NK-92 (cell line): Measurements from ENCODE around the gene ACACA.

Experiments
- DNase-seq: peaks from one replicate; lab custom pipeline; 2025; ENCODE audit not compliant: unreplicated experiment; lab: John Stamatoyannopoulos, UW

The ACACA gene

DNA sequence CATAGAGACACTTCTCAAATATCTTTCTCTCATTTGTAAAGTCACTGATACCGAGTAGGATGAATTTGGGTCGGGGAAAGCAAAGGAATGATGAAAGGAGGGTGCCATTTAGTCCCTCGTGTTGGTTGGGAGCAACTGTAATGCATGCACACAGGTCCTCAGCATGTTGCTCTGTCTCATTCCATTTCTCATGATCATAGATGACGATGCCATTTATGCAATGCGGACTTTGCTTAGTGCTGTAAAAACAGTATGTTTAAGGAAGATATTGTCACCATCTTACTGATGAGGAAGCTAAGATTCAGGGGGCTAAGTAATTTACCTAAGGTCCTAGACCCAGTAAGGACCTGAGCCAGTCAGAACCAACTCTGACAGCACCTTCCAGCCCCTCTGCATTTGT is 357.8 kb downstream of the ACACA start:
- no peak for DNase-seq

- DNase-seq, result no peak
Observed at GRCh38 chr17:37047631-37048104, 359.0 kb downstream of the ACACA start.

DNA sequence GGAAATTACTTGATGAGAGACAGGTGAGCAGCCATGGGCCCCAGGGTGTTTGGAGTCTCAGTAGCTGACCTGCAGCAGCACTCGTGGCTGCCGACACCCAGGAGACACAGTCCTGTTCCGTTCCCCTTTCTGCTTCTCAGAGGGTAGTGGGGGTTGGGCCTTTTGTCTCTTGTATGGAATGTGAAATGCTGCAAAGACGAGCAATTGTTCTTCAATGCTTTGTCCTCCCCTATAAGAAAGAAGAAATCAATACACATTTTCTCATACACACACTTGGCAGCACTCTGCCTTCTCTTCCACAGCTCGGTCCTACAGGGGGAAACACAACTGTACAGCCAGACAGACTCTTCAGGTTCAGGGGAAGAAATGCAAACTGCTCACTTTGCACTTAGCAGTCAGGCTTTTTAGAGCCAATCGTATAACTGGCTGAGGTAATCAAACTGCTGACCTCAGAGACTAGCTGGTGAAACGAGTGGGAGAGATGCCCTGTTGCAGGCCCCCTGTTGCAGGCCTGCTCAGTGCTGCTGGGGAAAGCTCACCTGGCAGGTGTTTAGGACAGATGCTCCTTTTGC is 361.2 kb downstream of the ACACA start:
- DNase-seq, result no peak

DNA sequence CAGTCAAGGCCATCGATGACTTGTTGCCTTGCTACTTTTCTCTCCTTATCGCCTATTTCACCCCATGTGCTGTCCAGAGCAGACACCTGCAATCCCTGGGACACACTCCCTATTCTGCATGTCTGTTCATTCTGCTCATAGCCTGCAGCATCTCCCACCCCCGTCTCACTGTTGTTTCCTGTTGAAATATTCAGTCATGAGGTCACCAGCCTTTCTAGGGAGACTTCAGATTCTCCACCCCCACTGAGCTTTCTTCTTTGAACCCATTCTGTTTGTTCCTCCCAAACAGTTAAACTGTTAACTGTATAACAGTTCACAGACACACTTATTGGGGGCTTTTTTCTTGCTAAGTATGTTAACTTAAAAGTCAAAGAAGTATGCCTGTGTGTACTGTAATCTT is 363.4 kb downstream of the ACACA start:
- DNase-seq, result no peak

GRCh38 chr17:37041932-37042331 is 364.7 kb downstream of the ACACA start:
- no peak for DNase-seq

- no peak for DNase-seq
Observed at GRCh38 chr17:37039269-37039668, 367.4 kb downstream of the ACACA start.

GRCh38 chr17:37037590-37038155 is 369.0 kb downstream of the ACACA start:
- DNase-seq, result no peak
